Suprapubic skin (tissue), 3 donors: Measurements from ENCODE around the gene RIT1.

ENCODE experiments used
- EP300 ChIP-seq: sonication (generic); formaldehyde crosslinking; IDR thresholded peaks from one replicate; pipeline ENCODE4 v1.6.1; 2017; ENCODE audit warnings: antibody characterized with exemption
- TF ChIP-seq, protein P1 (sequence below), 2 donors: fragments of 200-600 bp in 1 of 2; fragments of 450-650 bp in 1 of 2; sonication (generic) in 1 of 2; IDR thresholded peaks; one replicate each; pipeline ENCODE4 v1.5.1; 2016 to 2019; ENCODE audit warnings: antibody characterized with exemption in 2 of 2, mild to moderate bottlenecking in 1 of 2, moderate library complexity in 1 of 2

DNA sequence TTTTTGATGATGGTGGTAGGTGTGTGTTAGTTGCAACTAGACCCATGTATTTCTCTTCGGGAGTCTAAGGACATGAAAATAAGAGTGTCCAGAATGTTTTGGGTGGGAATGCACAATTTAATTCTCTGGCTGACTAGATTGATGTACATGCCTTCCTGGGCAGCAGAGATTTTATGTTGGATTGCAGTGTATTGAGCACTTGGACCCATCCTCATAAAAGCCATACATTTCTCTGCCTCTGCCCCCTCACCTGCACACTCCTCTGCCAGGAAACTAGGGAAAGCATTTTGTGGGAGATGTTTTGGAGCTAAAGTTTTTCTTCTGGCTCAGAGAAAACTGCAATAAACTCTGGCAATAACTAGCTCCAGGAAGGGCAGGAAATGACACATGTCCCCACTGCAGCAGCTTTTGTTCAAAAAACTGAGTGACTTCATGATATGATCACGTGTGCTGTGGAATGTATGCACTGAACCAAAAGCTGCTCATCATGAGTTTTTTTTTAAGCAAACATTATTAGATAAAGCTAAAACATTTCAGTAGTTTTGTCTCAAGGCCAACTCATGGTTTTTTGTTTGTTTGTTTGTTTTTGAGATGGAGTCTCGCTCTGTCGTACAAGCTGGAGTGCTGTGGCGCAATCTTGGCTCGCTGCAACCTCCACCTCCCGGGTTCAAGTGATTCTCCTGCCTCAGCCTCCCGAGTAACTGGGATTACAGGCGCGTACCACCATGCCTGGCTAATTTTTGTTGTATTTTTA lies 17.6 kb downstream of the RIT1 start:
- TF ChIP-seq, protein P1, sequence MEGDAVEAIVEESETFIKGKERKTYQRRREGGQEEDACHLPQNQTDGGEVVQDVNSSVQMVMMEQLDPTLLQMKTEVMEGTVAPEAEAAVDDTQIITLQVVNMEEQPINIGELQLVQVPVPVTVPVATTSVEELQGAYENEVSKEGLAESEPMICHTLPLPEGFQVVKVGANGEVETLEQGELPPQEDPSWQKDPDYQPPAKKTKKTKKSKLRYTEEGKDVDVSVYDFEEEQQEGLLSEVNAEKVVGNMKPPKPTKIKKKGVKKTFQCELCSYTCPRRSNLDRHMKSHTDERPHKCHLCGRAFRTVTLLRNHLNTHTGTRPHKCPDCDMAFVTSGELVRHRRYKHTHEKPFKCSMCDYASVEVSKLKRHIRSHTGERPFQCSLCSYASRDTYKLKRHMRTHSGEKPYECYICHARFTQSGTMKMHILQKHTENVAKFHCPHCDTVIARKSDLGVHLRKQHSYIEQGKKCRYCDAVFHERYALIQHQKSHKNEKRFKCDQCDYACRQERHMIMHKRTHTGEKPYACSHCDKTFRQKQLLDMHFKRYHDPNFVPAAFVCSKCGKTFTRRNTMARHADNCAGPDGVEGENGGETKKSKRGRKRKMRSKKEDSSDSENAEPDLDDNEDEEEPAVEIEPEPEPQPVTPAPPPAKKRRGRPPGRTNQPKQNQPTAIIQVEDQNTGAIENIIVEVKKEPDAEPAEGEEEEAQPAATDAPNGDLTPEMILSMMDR (IDR thresholded peaks at IDR 0.05) = no peak
- no peak for TF ChIP-seq EP300
